Measurements from ENCODE around the gene SH2D4B. TPM values are rescaled to one million over a fixed set of nuclear protein-coding genes. Genes with fewer than 3 reads are reported as not detected.

SH2D4B gene
- total and polyA plus RNA-seq, 10 of the 15 experiments (the other 5 are each of a cell fraction or from before 2014, with no cell fraction given) = 0.04 to 0.21 (median 0.13) TPM; not detected in 5

GRCh38 chr10:80497187-80498077, 40.3 kb upstream of the SH2D4B start:
- H3K9ac ChIP-seq (ENCODE audit: control insufficient read depth, insufficient read depth, low read length) = no peak overlapping the region

More at GRCh38 chr10:80497187-80498077, 40.3 kb upstream of the SH2D4B start:
- Histone ChIP-seq H3K9me3 (replicated peaks; ENCODE audit: control insufficient read depth, insufficient read depth, low read length) (no peaks in the 10 kb centered on the region; the same call in 2 of the 3 replicates), H3K4me3 (no peak overlapping the region), H4K20me1 (ENCODE audit: control insufficient read depth, insufficient read depth) (no peaks in the 10 kb centered on the region), H3K27me3 (replicated peaks in 1 of 2; ENCODE audit: control insufficient read depth in 2 of 2, insufficient read depth in 2 of 2, low read length in 1 of 2) (no peaks in the 10 kb centered on the region), H3K4me1 (ENCODE audit: control insufficient read depth, insufficient read depth, low read length) (peaks cover 57% of the 10 kb centered on the region), H3K4me2 (ENCODE audit: control insufficient read depth, insufficient read depth) (no peak overlapping the region), H3K36me3 (ENCODE audit: control insufficient read depth in 2 of 2, insufficient read depth in 2 of 2, low read length in 1 of 2) (peaks cover 2 to 6% of the 10 kb centered on the region in 2 experiments; a peak in 2 of 4 replicates), H3K27ac (ENCODE audit: control insufficient read depth, insufficient read depth) (no peak overlapping the region), H3K79me2 (ENCODE audit: control insufficient read depth, insufficient read depth, low read length) (peaks cover 50% of the 10 kb centered on the region), H2AFZ (ENCODE audit: control insufficient read depth, low read depth, low read length) (no peak overlapping the region)
- intact Hi-C loops (cut with micrococcal nuclease; ENCODE audit: unreplicated experiment) (no loop called here), in situ Hi-C loops (cut with MboI) (no loop called here)
- DNase-seq (ENCODE audit: low read depth, low spot score) = no peak
- no peak for FAIRE-seq
- RAD21 ChIA-PET (ENCODE audit: unreplicated experiment) = interaction anchor here (13.9 kb wide), 1 partner anchor 33 kb away, joined by 412 read pairs; the partner anchor contains the start of gene TSPAN14
- SMC1A ChIA-PET (ENCODE audit: uncharacterized antibody, unreplicated experiment) = interaction anchor here (0.6 to 21.2 kb wide), 3 partner anchors 8 to 102 kb away, joined by 3 to 1038 read pairs (median 5); partner anchors contain the start of gene TSPAN14
- WGBS (ENCODE audit: insufficient coverage, insufficient replicate concordance, low lambda C conversion rate, missing lambda C conversion rate) = 91% methylated on average over 7 of the region's 7 CpGs
- POLR2A ChIA-PET = interaction anchor here (0.6 to 8.3 kb wide), 3 partner anchors 26 to 38 kb away, joined by 3 to 60 read pairs (median 9); no protein-coding TSS in a partner anchor
- CTCF ChIA-PET = interaction anchor here (2.1 to 21.6 kb wide), 3 partner anchors 8 to 54 kb away, joined by 16 to 852 read pairs (median 402); partner anchors contain the start of gene TSPAN14
- no peak for TF ChIP-seq FOXM1 (IDR thresholded peaks at IDR 0.05; ENCODE audit: low read depth, low read length)
- TF ChIP-seq SKIL (IDR thresholded peaks at IDR 0.05; ENCODE audit: low read depth, poor library complexity, severe bottlenecking) = no peak
- no peak for TF ChIP-seq CBX3 (IDR thresholded peaks at IDR 0.05; ENCODE audit: borderline replicate concordance, low read depth)
- TF ChIP-seq RAD21 (IDR thresholded peaks at IDR 0.05; ENCODE audit: insufficient read depth, low read depth, low read length) = no peak
- TF ChIP-seq ZNF687 (IDR thresholded peaks at IDR 0.05) = no peak
- no peak for TF ChIP-seq CREM (IDR thresholded peaks at IDR 0.05; ENCODE audit: low read depth)
- TF ChIP-seq EP300 (IDR thresholded peaks at IDR 0.05; ENCODE audit: borderline replicate concordance in 1 of 2, control insufficient read depth in 1 of 2, low read depth in 2 of 2, low read length in 2 of 2) = no peak
- TF ChIP-seq ZNF384 (IDR thresholded peaks at IDR 0.05; ENCODE audit: borderline replicate concordance, low read depth, low read length) = no peak
- no peak for TF ChIP-seq JUNB (IDR thresholded peaks at IDR 0.05)
- TF ChIP-seq NFIC (IDR thresholded peaks at IDR 0.05; ENCODE audit: low read depth, low read length) = no peak
- TF ChIP-seq WRNIP1 (IDR thresholded peaks at IDR 0.05; ENCODE audit: borderline replicate concordance, low read depth, low read length) = no peak
- no peak for TF ChIP-seq NR2C1 (IDR thresholded peaks at IDR 0.05)
- TF ChIP-seq SIX5 (IDR thresholded peaks at IDR 0.05; ENCODE audit: low read depth, low read length, severe bottlenecking) = no peak
- no TSS peak for BruUV-seq (replicated peaks)
- no peak for ATAC-seq
